Measurements from ENCODE around the gene TMTC1.

- TF ChIP-seq CTCF (IDR thresholded peaks at IDR 0.05) = no peak
- TF ChIP-seq REST (IDR thresholded peaks at IDR 0.05; ENCODE audit: low read depth, low read length) = no peak
- TF ChIP-seq POLR2AphosphoS5 (IDR thresholded peaks at IDR 0.05; ENCODE audit: low read depth, low read length) = no peak
- TF ChIP-seq RCOR1 (IDR thresholded peaks at IDR 0.05; ENCODE audit: low read length) = no peak
- no peak for TF ChIP-seq JUND (IDR thresholded peaks at IDR 0.05)
- TF ChIP-seq GABPA (IDR thresholded peaks at IDR 0.05; ENCODE audit: low read depth) = no peak
- no peak for TF ChIP-seq PBX3 (IDR thresholded peaks at IDR 0.05)
- no peak for TF ChIP-seq NRF1 (IDR thresholded peaks at IDR 0.05; ENCODE audit: low read depth, low read length)
- no peak for TF ChIP-seq FOSL2 (IDR thresholded peaks at IDR 0.05; ENCODE audit: borderline replicate concordance, low read depth)
- no peak for TF ChIP-seq SMC3 (IDR thresholded peaks at IDR 0.05; ENCODE audit: low read depth, low read length)
- no peak for TF ChIP-seq YY1 (IDR thresholded peaks at IDR 0.05; ENCODE audit: low read depth)
Observed at GRCh38 chr12:29743077-29743476, 40.7 kb downstream of the TMTC1 start.
